ENCODE measurements around the gene NT5M. TPM values are rescaled to one million over a fixed set of nuclear protein-coding genes. Genes with fewer than 3 reads are reported as not detected.

Gene NT5M
- total and polyA plus RNA-seq, 9 of the 15 experiments (the other 6 are each of a cell fraction or from before 2014, with no cell fraction given) = 0.24 to 10.1 (median 3.4) TPM

GRCh38 chr17:17352836-17353624 is 49.9 kb downstream of the NT5M start:
- Histone ChIP-seq H3K27me3 (ENCODE audit: control insufficient read depth in 2 of 2, insufficient read depth in 2 of 2, low read length in 2 of 2) (no peaks in the 10 kb centered on the region), H3K36me3 (ENCODE audit: control insufficient read depth, insufficient read depth, low read length) (no peaks in the 10 kb centered on the region), H3K4me1 (replicated peaks in 1 of 2; ENCODE audit: control insufficient read depth in 2 of 2, insufficient read depth in 2 of 2, low read length in 2 of 2) (peaks cover 7 to 42% of the 10 kb centered on the region in 2 experiments; a peak in 4 of 5 replicates), H3K9me3 (replicated peaks; ENCODE audit: control insufficient read depth, insufficient read depth, low read depth, low read length) (no peaks in the 10 kb centered on the region), H3K27ac (ENCODE audit: extremely low read depth, low read depth, low read length) (peak overlapping the region; percentile 66; the same call in 1 of the 3 replicates), H4K20me1 (replicated peaks; ENCODE audit: control insufficient read depth, insufficient read depth, low read length) (no peaks in the 10 kb centered on the region), H3K4me3 (no peak overlapping the region), H2AFZ (ENCODE audit: low read depth, low read length) (peak overlapping the region; percentile 88; the same call in 1 of the 2 replicates), H3K79me2 (ENCODE audit: control insufficient read depth, insufficient read depth, low read length) (no peaks in the 10 kb centered on the region), H3K9ac (ENCODE audit: insufficient read depth in 1 of 2, low read depth in 2 of 2, low read length in 2 of 2) (peak overlapping the region in 1 of 2 experiments; percentile 84; a peak in 1 of 4 replicates), H3K4me2 (ENCODE audit: insufficient read depth, low read length) (no peak overlapping the region), H3K9me1 (ENCODE audit: control insufficient read depth, insufficient read depth, low read length) (no peaks in the 10 kb centered on the region)
- no peak for ATAC-seq
- no TSS peak for BruUV-seq (replicated peaks)
- in situ Hi-C loops (cut with MboI) = no loop called here
- WGBS (ENCODE audit: insufficient coverage, low coverage, missing lambda C conversion rate) = 89% methylated on average over 5 of the region's 14 CpGs
- POLR2A ChIA-PET = interaction anchor here (0.6 to 1.4 kb wide), 4 partner anchors 13 to 320 kb away, joined by 3 to 4 read pairs (median 3); no protein-coding TSS in a partner anchor
- no peak for DNase-seq (ENCODE audit: extremely low read depth in 1 of 4, low spot score in 3 of 4)
- CTCF ChIA-PET (ENCODE audit: low intra/inter-chr PET ratio) = no interaction called here
- no peak for TF ChIP-seq TOE1 (IDR thresholded peaks at IDR 0.05; ENCODE audit: borderline replicate concordance)
- no peak for TF ChIP-seq TOE1 (CRISPR knock-in tag; IDR thresholded peaks at IDR 0.05; ENCODE audit: borderline replicate concordance, low read depth)
- no peak for TF ChIP-seq MECOM (CRISPR knock-in tag; IDR thresholded peaks at IDR 0.05)
- no peak for TF ChIP-seq SMARCA4 (IDR thresholded peaks at IDR 0.05)
- no peak for TF ChIP-seq ZNF311 (CRISPR knock-in tag; IDR thresholded peaks at IDR 0.05)
- no peak for TF ChIP-seq BCL6 (CRISPR knock-in tag; IDR thresholded peaks at IDR 0.05)
- no peak for TF ChIP-seq POU5F1 (IDR thresholded peaks at IDR 0.05; ENCODE audit: borderline replicate concordance, low read depth, low read length, partially characterized antibody)
- no peak for TF ChIP-seq BCOR (IDR thresholded peaks at IDR 0.05)
- no peak for TF ChIP-seq HMG20A (CRISPR knock-in tag; conservative IDR thresholded peaks at IDR 0.05)
- no peak for TF ChIP-seq ZBTB9 (CRISPR knock-in tag; IDR thresholded peaks at IDR 0.05)
- intact Hi-C loops (cut with micrococcal nuclease) = no loop called here
- FAIRE-seq = no peak

All from K562 (cell line).